Spleen (tissue), 3 donors: ENCODE data around the gene ITM2B.

ENCODE experiments used
- POLR2A ChIP-seq, 3 donors: fragments of 450-650 bp; IDR thresholded peaks; one replicate each; pipeline ENCODE4 v1.5.1; 2017; ENCODE audit warnings: antibody characterized with exemption in 3 of 3, mild to moderate bottlenecking in 1 of 3
- POLR2AphosphoS5 ChIP-seq, 3 donors: sonication (generic); formaldehyde crosslinking; IDR thresholded peaks; one replicate each; pipeline ENCODE4 v1.5.1; 2017; ENCODE audit warnings: antibody characterized with exemption in 3 of 3

GRCh38 chr13:48278806-48279205 is 45.8 kb downstream of the ITM2B start:
- TF ChIP-seq POLR2AphosphoS5 (IDR thresholded peaks at IDR 0.05) (no peak), POLR2A (IDR thresholded peaks at IDR 0.05) (no peak)
